CD14-positive monocyte (primary cell): Measurements from ENCODE around the gene NOC2L. TPM values are rescaled to one million over a fixed set of nuclear protein-coding genes. Genes with fewer than 3 reads are reported as not detected.

Experiments
- DNase-seq, 3 donors: peaks; one replicate each; pipeline ENCODE4 v3.0.0-alpha.2; 2011 to 2022
- H2AFZ ChIP-seq: 2 replicates; pipeline ENCODE4 v1.6.0; 2012; ENCODE audit warnings: mild to moderate bottlenecking, low read depth, low read length, inconsistent platforms; ENCODE audit not compliant: insufficient read depth, poor library complexity, severe bottlenecking
- H3K27ac ChIP-seq, 2 donors: 1 replicate in 1 of 2; 2 replicates in 1 of 2; pipeline ENCODE4 v1.5.1; 2012 to 2013; ENCODE audit warnings: low read length in 2 of 2, control low read depth in 1 of 2, inconsistent platforms in 1 of 2, low read depth in 1 of 2, mild to moderate bottlenecking in 1 of 2
- H3K27me3 ChIP-seq, 2 donors: one replicate each; pipeline versions ENCODE4 v1.6.0 to v1.6.1; 2011 to 2013; ENCODE audit warnings: low read length in 2 of 2; ENCODE audit not compliant: control insufficient read depth in 2 of 2, insufficient read depth in 2 of 2
- H3K36me3 ChIP-seq, 2 donors: replicated peaks in 1 of 2; 1 replicate in 1 of 2; 2 replicates in 1 of 2; pipeline versions ENCODE4 v1.5.1 to v1.6.1; 2012 to 2013; ENCODE audit warnings: low read length in 2 of 2, control low read depth in 1 of 2, inconsistent platforms in 1 of 2, mild to moderate bottlenecking in 1 of 2; ENCODE audit not compliant: insufficient read depth in 2 of 2, control insufficient read depth in 1 of 2
- H3K4me1 ChIP-seq, 2 donors: 1 replicate in 1 of 2; 2 replicates in 1 of 2; pipeline versions ENCODE4 v1.5.1 to v1.6.1; 2012 to 2013; ENCODE audit warnings: low read length in 2 of 2, control low read depth in 1 of 2, inconsistent platforms in 1 of 2, mild to moderate bottlenecking in 1 of 2, moderate library complexity in 1 of 2; ENCODE audit not compliant: insufficient read depth in 2 of 2, control insufficient read depth in 1 of 2
- H3K4me2 ChIP-seq: replicated peaks from 2 replicates; pipeline ENCODE3; 2012; ENCODE audit warnings: low read length, moderate library complexity, mild to moderate bottlenecking; ENCODE audit not compliant: poor library complexity, severe bottlenecking; ENCODE audit errors: extremely low read depth
- H3K4me3 ChIP-seq, 3 experiments: fragments of 200-600 bp in 1 of 3; sonication (generic) in 1 of 3; replicated peaks in 1 of 3; 1 replicate in 2 of 3; 2 replicates in 1 of 3; pipeline ENCODE4 v1.5.1; 2011 to 2013; ENCODE audit warnings: low read length in 3 of 3, mild to moderate bottlenecking in 3 of 3, control low read depth in 2 of 3, low read depth in 2 of 3, inconsistent platforms in 1 of 3, moderate library complexity in 1 of 3
- H3K79me2 ChIP-seq: 2 replicates; pipeline ENCODE4 v1.6.0; 2012; ENCODE audit warnings: mild to moderate bottlenecking, control low read depth, inconsistent platforms, low read length, moderate library complexity; ENCODE audit not compliant: insufficient read depth
- H3K9ac ChIP-seq: 2 replicates; pipeline ENCODE4 v1.6.0; 2017; ENCODE audit warnings: low read length, mild to moderate bottlenecking; ENCODE audit not compliant: insufficient read depth, poor library complexity, severe bottlenecking
- H3K9me3 ChIP-seq, 2 donors: replicated peaks in 1 of 2; 1 replicate in 1 of 2; 2 replicates in 1 of 2; pipeline versions ENCODE4 v1.5.1 to v1.6.1; 2012 to 2013; ENCODE audit warnings: low read length in 2 of 2, control low read depth in 1 of 2; ENCODE audit not compliant: control insufficient read depth in 1 of 2, insufficient read depth in 1 of 2
- H4K20me1 ChIP-seq: 2 replicates; pipeline ENCODE4 v1.6.0; 2012; ENCODE audit warnings: mild to moderate bottlenecking, low read length, control low read depth, moderate library complexity; ENCODE audit not compliant: insufficient read depth
- H3K27ac Mint-ChIP-seq, 7 donors: one replicate each; pipeline ENCODE4 v1.8.0; 2020; ENCODE audit warnings: mild to moderate bottlenecking in 7 of 7, mixed read lengths in 7 of 7, moderate library complexity in 6 of 7, inconsistent platforms in 2 of 7
- H3K27me3 Mint-ChIP-seq, 3 donors: one replicate each; pipeline ENCODE4 v1.8.0; 2021 to 2022; ENCODE audit warnings: low read depth in 3 of 3, mild to moderate bottlenecking in 3 of 3, mixed read lengths in 3 of 3, moderate library complexity in 3 of 3, inconsistent platforms in 1 of 3
- H3K36me3 Mint-ChIP-seq, 2 donors: one replicate each; pipeline ENCODE4 v1.8.0; 2020; ENCODE audit warnings: mixed read lengths in 2 of 2, inconsistent platforms in 1 of 2, mild to moderate bottlenecking in 1 of 2
- H3K4me1 Mint-ChIP-seq: one replicate; pipeline ENCODE4 v1.8.0; 2020; ENCODE audit warnings: mild to moderate bottlenecking, mixed read lengths
- H3K4me3 Mint-ChIP-seq, 2 donors: one replicate each; pipeline ENCODE4 v1.8.0; 2020; ENCODE audit warnings: mild to moderate bottlenecking in 2 of 2, mixed read lengths in 2 of 2, moderate library complexity in 1 of 2
- H3K9me3 Mint-ChIP-seq, 7 donors: one replicate each; pipeline ENCODE4 v1.8.0; 2020 to 2022; ENCODE audit warnings: mixed read lengths in 7 of 7, mild to moderate bottlenecking in 6 of 7, moderate library complexity in 6 of 7, inconsistent platforms in 2 of 7
- WGBS: methylation state at CpG from one replicate; pipeline ENCODE4 v1.1.5; 2013; ENCODE audit warnings: missing lambda C conversion rate; ENCODE audit not compliant: insufficient coverage; 5-methylcytosine and 5-hydroxymethylcytosine counted together
- intact Hi-C, 2 donors: fragments of 100-400 bp; cut with micrococcal nuclease; formaldehyde crosslinking; loops; one replicate each; pipeline versions ENCODE4 v1.15.0 to v1.15.1; 2023
- polyA plus RNA-seq, 3 donors: library from polyadenylated mRNA; depleted of rRNA in 1 of 3; unstranded in 2 of 3; stranded (reverse) in 1 of 3; fragments of 300-500 nt in 2 of 3; fragments of >200 nt in 1 of 3; fragmentation: Illumina TruSeq in 2 of 3; gene quantifications; 1 replicate in 2 of 3; 2 replicates in 1 of 3; pipeline ENCODE4 v1.2.3, GENCODE V29; 2012 to 2021
- TF ChIP-seq, protein P1 (sequence below): fragments of 200-600 bp; IDR thresholded peaks from one replicate; pipeline ENCODE4 v1.8.0; 2022; ENCODE audit warnings: antibody characterized with exemption, mild to moderate bottlenecking

NOC2L gene
- polyA plus RNA-seq, 3 donors, result 34.5 to 47.9 (median 35.8) TPM

DNA sequence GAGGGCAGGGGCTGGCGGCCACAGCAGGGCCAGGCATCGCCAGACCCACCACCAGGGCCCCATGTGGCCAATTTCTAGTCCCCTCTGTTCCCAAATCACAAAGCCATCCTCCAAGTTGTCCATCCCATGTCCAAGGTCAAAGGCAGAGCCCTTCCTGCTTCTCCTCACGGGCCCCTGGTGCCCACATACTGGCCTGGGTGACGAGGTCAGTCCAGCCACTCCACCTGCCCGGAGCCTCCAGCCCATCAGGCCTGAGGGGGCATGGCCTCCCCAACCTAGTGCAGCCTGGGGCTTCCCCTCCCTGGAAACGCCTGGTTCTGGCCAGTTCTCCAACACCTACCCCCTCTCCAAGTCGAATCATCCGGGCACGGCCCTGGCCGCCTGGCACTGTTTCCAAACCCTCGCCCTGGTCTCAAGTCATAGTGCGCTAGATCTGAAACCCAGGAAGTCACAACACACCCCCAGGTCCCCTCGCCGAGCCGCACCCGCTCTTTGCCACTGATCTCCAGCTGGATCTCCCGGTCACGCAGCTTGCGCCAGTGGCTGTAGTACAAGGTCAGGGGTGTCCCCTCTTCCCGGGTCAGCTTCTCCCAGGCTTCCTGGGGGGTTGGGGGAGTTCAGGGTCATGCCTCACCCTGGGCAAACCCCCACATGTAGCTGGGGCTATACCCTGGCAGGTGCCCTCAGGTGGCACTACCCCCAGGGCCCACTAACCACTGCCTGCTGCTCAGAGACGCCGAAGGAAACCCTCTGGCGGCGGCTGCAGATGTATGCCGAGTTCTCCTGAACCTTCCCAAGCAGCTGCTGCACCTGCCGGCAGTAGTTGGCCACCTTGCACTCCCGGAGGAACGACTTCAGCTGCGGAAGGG is 13.1 kb downstream of the NOC2L start:
- Histone ChIP-seq H3K4me2 (no peak overlapping the region), H3K4me3 (no peak overlapping the region), H3K9ac (no peak overlapping the region), H3K9me3 (no peaks in the 10 kb centered on the region), H2AFZ (no peak overlapping the region), H4K20me1 (peaks cover 28% of the 10 kb centered on the region), H3K79me2 (no peaks in the 10 kb centered on the region), H3K27ac (no peak overlapping the region), H3K4me1 (peaks cover 4 to 20% of the 10 kb centered on the region in 2 donors), H3K27me3 (peaks cover 12 to 24% of the 10 kb centered on the region in 2 donors), H3K36me3 (peaks cover 62 to 65% of the 10 kb centered on the region in 2 donors)
- peaks cover 64 to 75% of the 10 kb centered on the region in 2 donors for H3K36me3 Mint-ChIP-seq
- DNase-seq, result no peak
- H3K27ac Mint-ChIP-seq, result no peak overlapping the region
- intact Hi-C loops, result no loop called here
- H3K4me1 Mint-ChIP-seq, result peaks cover 3% of the 10 kb centered on the region
- 93% methylated on average over 25 of the region's 29 CpGs for WGBS
- TF ChIP-seq, protein P1, sequence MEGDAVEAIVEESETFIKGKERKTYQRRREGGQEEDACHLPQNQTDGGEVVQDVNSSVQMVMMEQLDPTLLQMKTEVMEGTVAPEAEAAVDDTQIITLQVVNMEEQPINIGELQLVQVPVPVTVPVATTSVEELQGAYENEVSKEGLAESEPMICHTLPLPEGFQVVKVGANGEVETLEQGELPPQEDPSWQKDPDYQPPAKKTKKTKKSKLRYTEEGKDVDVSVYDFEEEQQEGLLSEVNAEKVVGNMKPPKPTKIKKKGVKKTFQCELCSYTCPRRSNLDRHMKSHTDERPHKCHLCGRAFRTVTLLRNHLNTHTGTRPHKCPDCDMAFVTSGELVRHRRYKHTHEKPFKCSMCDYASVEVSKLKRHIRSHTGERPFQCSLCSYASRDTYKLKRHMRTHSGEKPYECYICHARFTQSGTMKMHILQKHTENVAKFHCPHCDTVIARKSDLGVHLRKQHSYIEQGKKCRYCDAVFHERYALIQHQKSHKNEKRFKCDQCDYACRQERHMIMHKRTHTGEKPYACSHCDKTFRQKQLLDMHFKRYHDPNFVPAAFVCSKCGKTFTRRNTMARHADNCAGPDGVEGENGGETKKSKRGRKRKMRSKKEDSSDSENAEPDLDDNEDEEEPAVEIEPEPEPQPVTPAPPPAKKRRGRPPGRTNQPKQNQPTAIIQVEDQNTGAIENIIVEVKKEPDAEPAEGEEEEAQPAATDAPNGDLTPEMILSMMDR, result no peak
- H3K9me3 Mint-ChIP-seq, result peaks cover 0 to 9% (median 2%) of the 10 kb centered on the region in 7 donors
- no peak overlapping the region for H3K4me3 Mint-ChIP-seq
- peaks cover 19 to 33% (median 22%) of the 10 kb centered on the region in 3 donors for H3K27me3 Mint-ChIP-seq

DNA sequence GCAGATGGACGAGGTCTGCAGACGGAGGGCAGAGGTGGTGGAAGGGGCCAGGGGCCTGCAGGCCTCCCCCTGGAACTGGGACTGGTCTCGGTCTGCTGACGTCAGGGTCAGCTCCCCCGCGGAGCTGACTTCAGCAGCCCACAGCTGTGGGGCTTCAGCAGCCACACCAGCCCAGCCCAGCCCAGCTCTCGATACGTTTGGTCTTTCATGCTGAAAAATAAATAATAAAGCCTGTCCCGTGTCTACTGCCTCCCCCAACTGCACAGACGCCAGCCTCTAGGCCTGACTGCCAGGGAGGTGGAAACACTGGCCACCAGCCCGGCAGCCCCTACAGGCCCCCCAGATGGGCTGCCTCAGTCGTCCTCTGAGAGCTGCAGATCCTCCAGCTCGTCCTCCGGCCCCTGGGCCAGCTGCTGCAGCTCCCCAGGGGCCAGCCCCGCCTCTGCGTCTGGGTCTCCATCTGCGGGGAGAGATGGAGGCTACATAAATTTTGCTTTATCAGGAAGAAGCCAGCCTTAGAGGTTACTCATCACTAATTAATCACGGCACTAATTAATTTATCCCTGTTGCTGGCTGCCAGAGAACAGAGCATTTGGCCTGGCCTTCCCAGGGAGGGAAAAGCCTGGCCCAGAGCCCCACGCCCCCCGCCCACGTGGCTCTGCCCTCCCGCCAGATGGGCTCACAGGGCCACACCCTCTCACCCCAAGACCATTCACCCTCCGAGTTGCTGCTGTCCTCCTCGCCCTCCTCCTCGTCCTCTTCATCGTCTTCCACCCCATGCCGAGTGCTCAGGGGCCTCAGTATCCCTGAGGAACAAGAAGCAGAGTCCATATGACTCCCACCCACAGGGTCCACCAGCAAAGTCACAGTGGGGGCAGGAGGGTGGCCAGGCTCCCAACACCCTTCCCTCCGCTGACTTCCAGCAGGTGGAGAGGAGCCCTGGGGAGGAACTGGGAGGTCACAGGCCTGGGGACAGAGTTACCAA is 14.4 kb downstream of the NOC2L start:
- Mint-ChIP-seq H3K4me3 (no peak overlapping the region), H3K9me3 (peaks cover 0 to 13% (median 2%) of the 10 kb centered on the region in 7 donors), H3K27me3 (peaks cover 28 to 46% (median 33%) of the 10 kb centered on the region in 3 donors), H3K4me1 (peaks cover 7% of the 10 kb centered on the region), H3K27ac (no peak overlapping the region), H3K36me3 (peaks cover 51 to 62% of the 10 kb centered on the region in 2 donors)
- Histone ChIP-seq H4K20me1 (peaks cover 21% of the 10 kb centered on the region), H3K4me3 (no peak overlapping the region), H3K27ac (no peak overlapping the region), H3K9me3 (peaks cover 0 to 3% of the 10 kb centered on the region in 2 donors), H3K4me1 (peaks cover 4 to 30% of the 10 kb centered on the region in 2 donors), H2AFZ (no peak overlapping the region), H3K79me2 (no peaks in the 10 kb centered on the region), H3K4me2 (no peak overlapping the region), H3K36me3 (peaks cover 50 to 53% of the 10 kb centered on the region in 2 donors), H3K27me3 (peaks cover 19 to 33% of the 10 kb centered on the region in 2 donors), H3K9ac (no peak overlapping the region)
- intact Hi-C loops, result loop anchor here in 1 of 2 donors (5.0 kb wide), 1 partner anchor 52 kb away; no protein-coding TSS in a partner anchor
- no peak for DNase-seq
- 92% methylated on average over 21 of the region's 28 CpGs for WGBS
- TF ChIP-seq, protein P1, result no peak
